Stimulated activated CD4-positive, alpha-beta T cell treated with anti-CD3 and anti-CD28 coated beads, Interleukin-15, amount 100 ng/mL, for 24 hours (primary cell): ENCODE data around the gene FA2H.
"Not testable (repeated sequence)": the region's sequence is repeated elsewhere in the genome, so short reads cannot be mapped to it uniquely, and the experiment has no call there.

Source experiments
- DNase-seq: peaks from one replicate; pipeline ENCODE4 v3.0.0-alpha.2; 2020

The FA2H gene

DNA sequence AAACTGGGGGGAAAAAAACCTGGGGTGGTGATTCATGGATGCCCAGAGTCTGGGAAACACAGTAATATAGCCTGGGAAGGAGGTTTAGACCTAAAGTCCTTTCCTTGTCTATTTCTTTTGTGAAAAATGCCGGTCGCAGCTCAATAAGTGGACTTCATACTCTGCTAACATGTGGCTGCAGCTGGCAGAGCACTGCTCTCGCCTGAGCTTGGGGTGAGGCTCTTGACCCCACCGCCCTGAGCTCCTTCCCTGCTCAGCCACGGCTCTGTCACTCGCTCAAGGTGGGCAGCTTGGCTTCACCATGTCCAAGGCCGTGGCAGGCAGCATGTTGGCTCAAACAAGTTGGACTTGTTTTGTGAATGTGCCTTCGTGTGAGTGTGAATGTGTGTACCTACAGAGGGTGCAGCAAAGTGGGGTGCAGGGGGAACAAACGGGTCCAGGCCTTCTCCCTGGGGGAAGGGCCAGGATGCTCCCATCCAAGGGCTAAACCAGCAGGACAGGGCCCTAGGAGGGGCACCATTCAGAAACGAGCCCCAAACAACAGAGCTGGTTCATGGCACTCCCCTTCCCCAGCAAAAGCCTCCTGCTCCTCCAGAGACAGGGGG is 4.9 kb downstream of the FA2H start:
- no peak for DNase-seq

- no peak for DNase-seq
Observed at GRCh38 chr16:74768239-74768638, 6.4 kb downstream of the FA2H start.

GRCh38 chr16:74767749-74768148 is 6.9 kb downstream of the FA2H start:
- no peak for DNase-seq

DNA sequence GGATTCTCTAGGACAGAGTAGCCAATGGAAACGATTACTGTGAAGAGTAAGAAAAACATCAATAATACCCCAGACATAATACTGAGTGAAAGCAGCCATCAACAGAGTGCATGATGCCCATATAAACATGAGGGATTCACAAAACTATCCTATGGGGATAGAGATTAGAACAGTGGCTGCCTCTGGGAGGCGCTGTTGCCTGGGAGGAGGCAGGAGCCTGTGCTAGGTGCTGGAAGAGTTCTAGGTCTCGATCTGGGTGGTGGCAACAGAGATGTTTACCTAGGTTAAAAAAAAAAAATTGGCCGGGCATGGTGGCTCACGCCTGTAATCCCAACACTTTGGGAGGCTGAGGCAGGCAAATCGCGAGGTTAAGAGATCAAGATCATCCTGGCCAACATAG is 7.9 kb downstream of the FA2H start:
- DNase-seq: no peak

DNA sequence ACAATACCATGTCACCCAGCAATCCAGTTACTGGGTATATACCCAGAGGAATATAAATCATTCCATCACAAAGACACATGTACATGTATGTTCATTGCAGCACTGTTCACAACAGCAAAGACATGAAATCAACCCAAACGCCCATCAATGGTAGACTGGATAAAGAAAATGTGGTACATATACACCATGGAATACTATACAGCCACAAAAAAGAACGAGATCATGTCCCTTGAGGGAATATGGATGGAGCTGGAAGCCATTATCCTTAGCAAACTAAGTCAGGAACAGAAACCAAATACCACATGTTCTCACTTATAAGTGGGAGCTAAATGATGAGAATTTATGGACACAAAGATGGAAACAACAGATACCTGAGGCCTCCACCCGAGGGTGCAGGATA is 10.4 kb downstream of the FA2H start:
- not testable (repeated sequence) for DNase-seq

- no peak for DNase-seq
Observed at GRCh38 chr16:74761665-74762064, 13.0 kb downstream of the FA2H start.

GRCh38 chr16:74760007-74760767 is 14.4 kb downstream of the FA2H start:
- peak; percentile 9 for DNase-seq

DNA sequence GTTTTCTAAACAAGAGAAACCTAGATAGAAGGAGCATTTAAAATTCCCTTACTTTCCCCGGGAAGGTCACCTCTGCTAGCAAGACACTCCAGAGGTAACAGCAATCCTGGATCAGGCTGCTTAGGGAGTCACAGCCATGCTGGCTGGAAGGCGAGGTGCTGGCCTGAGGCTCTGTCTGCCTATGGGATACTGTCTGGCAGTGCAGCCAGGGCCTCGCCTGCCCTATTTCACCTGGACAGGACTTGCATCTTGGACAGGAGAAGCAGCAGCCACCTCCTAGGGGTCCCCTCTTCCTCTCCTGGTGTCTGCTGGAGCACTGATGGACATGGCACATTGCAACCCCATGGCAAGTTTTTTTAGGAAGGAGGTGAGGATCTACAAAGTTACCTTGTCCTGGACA is 15.1 kb downstream of the FA2H start:
- no peak for DNase-seq

- no peak for DNase-seq
Observed at GRCh38 chr16:74758801-74759200, 15.8 kb downstream of the FA2H start.

GRCh38 chr16:74757349-74757748 is 17.3 kb downstream of the FA2H start:
- DNase-seq: no peak

GRCh38 chr16:74756203-74756602 is 18.4 kb downstream of the FA2H start:
- DNase-seq: no peak

GRCh38 chr16:74753180-74753579 is 21.4 kb downstream of the FA2H start:
- no peak for DNase-seq

DNA sequence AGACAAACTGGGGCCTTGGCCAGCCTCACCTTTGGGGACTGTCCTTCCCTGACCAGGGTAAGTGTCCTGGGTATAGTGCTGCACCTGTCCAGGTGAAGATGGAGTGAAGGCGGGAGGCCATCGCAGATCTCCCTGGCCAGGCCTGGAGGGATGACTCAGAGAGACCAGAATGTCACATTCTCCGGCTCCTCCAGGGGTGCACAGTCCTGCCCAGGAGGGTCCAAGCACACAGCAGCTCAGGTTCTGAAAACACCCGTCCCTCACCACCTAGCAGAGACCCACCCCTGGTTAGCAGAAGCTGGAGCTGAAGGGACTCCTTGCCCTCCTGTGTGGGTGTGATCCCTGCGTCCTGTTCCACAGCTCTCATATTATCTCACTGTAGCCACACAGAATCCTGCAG is 21.9 kb downstream of the FA2H start:
- no peak for DNase-seq

DNA sequence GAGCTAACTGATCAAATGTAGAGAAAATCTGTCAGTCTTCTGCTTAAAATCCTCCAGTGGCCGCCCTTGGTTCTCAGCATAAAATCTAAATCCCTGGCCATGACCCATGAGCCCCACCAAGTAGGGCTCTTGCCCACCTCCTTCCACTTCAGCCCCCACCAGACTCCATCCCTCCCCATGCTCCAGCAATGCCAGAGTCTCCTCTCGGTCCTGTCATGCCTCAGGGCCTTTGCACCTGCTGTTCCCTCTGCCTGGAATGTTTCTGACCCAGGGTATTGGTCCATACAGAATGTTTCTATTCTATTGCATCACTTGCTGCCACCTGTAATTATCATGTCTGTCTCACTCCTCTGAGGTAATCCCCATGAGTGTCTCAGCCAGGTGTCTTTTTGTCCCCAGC is 22.4 kb downstream of the FA2H start:
- DNase-seq: no peak

DNA sequence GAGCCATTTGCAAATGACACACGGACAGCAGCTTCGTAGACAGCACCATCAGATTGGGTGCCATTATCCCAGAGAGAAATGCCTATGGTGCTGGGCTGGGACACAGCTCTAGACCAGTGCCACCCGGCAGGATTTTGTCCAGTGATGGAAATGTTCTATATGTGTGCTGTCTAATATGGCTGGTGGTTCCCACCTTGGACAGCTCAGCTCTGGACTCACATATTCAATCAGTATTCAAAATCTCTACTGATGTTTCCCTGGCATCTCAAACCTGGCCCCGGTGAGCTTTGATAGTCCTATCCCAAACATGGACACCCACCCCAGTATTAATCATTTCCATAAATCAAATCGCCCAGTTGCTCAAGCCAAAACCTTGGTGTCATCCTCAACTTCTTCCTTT is 23.0 kb downstream of the FA2H start:
- no peak for DNase-seq

DNA sequence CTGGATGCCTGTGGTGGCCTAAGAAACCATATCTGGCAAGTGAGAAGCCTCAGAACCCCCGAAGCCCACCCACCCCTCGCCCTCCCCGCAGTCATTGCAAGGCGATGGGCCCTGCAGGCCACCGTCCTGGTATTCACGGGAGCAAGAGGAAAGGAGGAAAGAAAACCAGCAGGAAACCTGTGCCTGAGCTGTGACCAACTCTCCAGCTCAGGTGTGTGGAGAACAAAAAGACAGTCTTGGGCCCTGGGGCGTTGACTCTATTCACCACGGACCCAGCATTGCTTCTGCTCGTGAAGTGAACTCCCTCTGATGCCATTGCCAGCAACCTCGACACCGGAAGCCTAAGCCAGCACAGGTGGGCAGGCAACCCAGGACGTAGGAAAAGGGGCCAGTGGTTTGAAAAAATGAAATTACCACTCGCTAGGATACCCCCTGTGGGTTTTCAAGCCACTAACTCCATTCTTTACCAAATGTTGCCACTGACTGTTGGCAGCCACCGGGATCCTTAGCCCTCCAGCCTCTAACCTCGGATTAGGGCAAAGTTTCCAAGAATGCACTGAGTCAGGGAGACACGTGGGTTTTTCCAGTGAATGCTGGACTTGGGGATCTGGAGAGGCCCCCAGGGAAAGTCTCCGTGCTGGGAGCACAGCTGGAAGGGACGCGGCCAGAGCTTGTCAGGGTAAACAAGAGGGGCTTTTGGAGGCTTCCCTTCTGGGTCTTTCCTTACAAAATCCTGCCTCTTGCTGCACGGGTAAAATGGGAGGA is 25.1 kb downstream of the FA2H start:
- DNase-seq: no peak

DNA sequence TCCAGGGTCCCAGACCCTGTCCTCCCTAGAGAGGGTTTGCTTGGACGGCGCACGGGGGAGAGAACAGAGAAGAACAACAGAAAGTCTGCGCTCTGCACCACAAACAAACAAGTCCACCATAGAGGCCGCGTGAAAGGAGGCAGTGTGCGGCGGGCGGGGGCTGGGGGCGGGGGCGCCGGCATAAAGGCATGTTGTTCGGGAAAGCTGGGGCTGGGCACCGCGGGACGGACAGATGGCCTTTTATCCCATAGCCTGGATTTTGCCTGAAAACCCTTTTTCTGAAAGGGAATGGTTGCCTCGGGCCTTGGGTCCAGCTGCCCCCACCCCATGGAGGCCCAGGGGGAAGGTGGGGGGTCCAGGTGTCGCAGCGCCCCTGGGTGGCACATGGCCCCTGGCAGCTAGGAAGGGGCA is 26.0 kb downstream of the FA2H start:
- DNase-seq: no peak

- no peak for DNase-seq
Observed at GRCh38 chr16:74747716-74748615, 26.7 kb downstream of the FA2H start.

DNA sequence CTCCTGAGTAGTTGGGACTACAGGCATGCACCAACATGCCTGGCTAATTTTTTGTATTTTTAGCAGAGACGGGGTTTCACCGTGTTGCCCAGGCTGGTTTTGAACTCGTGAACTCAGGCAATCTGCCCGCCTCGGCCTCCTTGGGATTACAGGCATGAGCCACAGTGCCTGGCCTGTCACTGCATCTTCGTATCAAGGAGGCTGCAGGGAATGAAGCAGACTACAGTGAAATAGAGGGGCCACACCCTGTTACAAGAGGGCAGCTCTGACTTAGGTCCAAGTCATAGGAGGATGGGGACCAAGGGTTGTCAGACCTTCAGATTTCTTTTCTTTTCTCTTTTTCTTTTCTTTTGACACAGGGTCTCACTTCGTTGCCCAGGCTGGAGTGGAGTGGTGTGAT is 28.7 kb downstream of the FA2H start:
- no peak for DNase-seq

- no peak for DNase-seq
Observed at GRCh38 chr16:74745109-74745615, 29.5 kb downstream of the FA2H start.

- no peak for DNase-seq
Observed at GRCh38 chr16:74744566-74744965, 30.1 kb downstream of the FA2H start.

- DNase-seq: no peak
Observed at GRCh38 chr16:74743668-74744299, 30.8 kb downstream of the FA2H start.
